K562 (cell line): ENCODE measurements around the gene SIRPA. TPM values are rescaled to one million over a fixed set of nuclear protein-coding genes. Genes with fewer than 3 reads are reported as not detected.

Experiments
- CEBPB ChIP-seq: fragments of 450-650 bp; IDR thresholded peaks from 2 replicates; pipeline ENCODE4 v1.6.1; 2016; ENCODE audit warnings: missing genetic modification characterization, missing compliant biosample characterization
- CTBP1 ChIP-seq: fragments of 450-650 bp; IDR thresholded peaks from 2 replicates; pipeline ENCODE4 v1.6.1; 2016; ENCODE audit warnings: borderline replicate concordance
- DMBX1 ChIP-seq: fragments of 250-450 bp; sonication (Bioruptor Pico); IDR thresholded peaks from 2 replicates; pipeline ENCODE4 v1.8.0; 2022; ENCODE audit warnings: inconsistent platforms, mild to moderate bottlenecking, moderate library complexity, borderline replicate concordance
- GABPB1 ChIP-seq: sonication (generic); formaldehyde crosslinking; IDR thresholded peaks from 2 replicates; pipeline ENCODE4 v1.8.0; 2022; ENCODE audit warnings: mild to moderate bottlenecking, missing genetic modification reagents
- HDGF ChIP-seq: fragments of 450-650 bp; IDR thresholded peaks from 2 replicates; pipeline ENCODE4 v1.6.1; 2016
- MTA2 ChIP-seq: fragments of 450-650 bp; IDR thresholded peaks from 2 replicates; pipeline ENCODE4 v1.6.1; 2016; ENCODE audit warnings: low read depth
- NR4A1 ChIP-seq, 2 experiments: fragments of 250-450 bp in 1 of 2; fragments of 450-650 bp in 1 of 2; sonication (Bioruptor Pico) in 1 of 2; IDR thresholded peaks; 2 replicates each; pipeline versions ENCODE4 v1.4.0 to v1.6.1; 2016 to 2020; ENCODE audit warnings: mild to moderate bottlenecking in 2 of 2, missing compliant biosample characterization in 1 of 2, missing genetic modification characterization in 1 of 2, moderate library complexity in 1 of 2
- RBM39 ChIP-seq: fragments of 200-400 bp; formaldehyde crosslinking; optimal IDR thresholded peaks from 2 replicates; pipeline ENCODE3; 2018; ENCODE audit warnings: low read depth, low read length
- U2AF2 ChIP-seq: fragments of 200-400 bp; formaldehyde crosslinking; optimal IDR thresholded peaks from 2 replicates; pipeline ENCODE3; 2017; ENCODE audit warnings: low read depth, mild to moderate bottlenecking, low read length
- ZFP36 ChIP-seq: fragments of 150-350 bp; IDR thresholded peaks from 2 replicates; pipeline ENCODE4 v1.6.1; 2018; ENCODE audit warnings: low read length, low read depth; ENCODE audit not compliant: partially characterized antibody
- ZNF124 ChIP-seq: sonication (generic); formaldehyde crosslinking; IDR thresholded peaks from 2 replicates; pipeline ENCODE4 v1.8.1; 2022; ENCODE audit warnings: missing genetic modification reagents
- ZNF830 ChIP-seq: fragments of 250-450 bp; sonication (Bioruptor Pico); IDR thresholded peaks from 2 replicates; pipeline ENCODE4 v1.5.0; 2021; ENCODE audit warnings: mild to moderate bottlenecking
- polyA plus RNA-seq, 8 experiments: library from polyadenylated mRNA; depleted of rRNA in 4 of 8; stranded (reverse) in 5 of 8; unstranded in 3 of 8; fragments of >200 nt; fragmentation: Nextera tagmentation in 2 of 8; fragmentation: Illumina TruSeq in 1 of 8; extraction: Ambion mirVana in 2 of 8; extraction: Trizol in 1 of 8; gene quantifications; 2 replicates each; pipeline versions ENCODE4 v1.2.1 to v1.2.3, GENCODE V29; 2011 to 2014; ENCODE audit warnings: inconsistent platforms in 1 of 8, missing spikeins in 1 of 8
- total RNA-seq, 7 experiments: library from RNA; depleted of rRNA in 6 of 7; stranded (reverse); fragments of >200 nt in 6 of 7; fragmentation: Illumina TruSeq in 2 of 7; extraction: Trizol in 2 of 7; gene quantifications; 2 replicates each; pipeline versions ENCODE4 v1.2.1 to v1.2.3, GENCODE V29; 2011 to 2021; ENCODE audit warnings: low replicate concordance in 1 of 7
- TF ChIP-seq, protein P1 (sequence below): fragments of 450-650 bp; IDR thresholded peaks from 2 replicates; pipeline ENCODE4 v1.6.1; 2016; ENCODE audit warnings: borderline replicate concordance
- TF ChIP-seq, protein P2 (sequence below): fragments of 450-650 bp; formaldehyde crosslinking; IDR thresholded peaks from 2 replicates; pipeline ENCODE4 v1.4.0; 2020; ENCODE audit warnings: mild to moderate bottlenecking, moderate library complexity
- TF ChIP-seq, protein P3 (sequence below): fragments of 250-450 bp; sonication (Bioruptor Pico); IDR thresholded peaks from 2 replicates; pipeline ENCODE4 v1.6.1; 2021; ENCODE audit warnings: mild to moderate bottlenecking
- TF ChIP-seq, protein P4 (sequence below): fragments of 450-650 bp; formaldehyde crosslinking; IDR thresholded peaks from 2 replicates; pipeline ENCODE4 v1.4.0; 2022; ENCODE audit warnings: mild to moderate bottlenecking, moderate library complexity
- TF ChIP-seq, protein P5 (sequence below): fragments of 250-450 bp; sonication (Bioruptor Pico); IDR thresholded peaks from 2 replicates; pipeline ENCODE4 v1.8.0; 2022; ENCODE audit warnings: moderate library complexity, mild to moderate bottlenecking, inconsistent platforms
- TF ChIP-seq, protein P6 (sequence below): fragments of 450-650 bp; IDR thresholded peaks from 2 replicates; pipeline ENCODE4 v1.6.1; 2018; ENCODE audit warnings: mild to moderate bottlenecking, low read depth; ENCODE audit not compliant: partially characterized antibody

Gene SIRPA
- total and polyA plus RNA-seq, 9 of the 15 experiments (the other 6 are each of a cell fraction or from before 2014, with no cell fraction given), result 0.01 to 0.40 (median 0.11) TPM; not detected in 2

DNA sequence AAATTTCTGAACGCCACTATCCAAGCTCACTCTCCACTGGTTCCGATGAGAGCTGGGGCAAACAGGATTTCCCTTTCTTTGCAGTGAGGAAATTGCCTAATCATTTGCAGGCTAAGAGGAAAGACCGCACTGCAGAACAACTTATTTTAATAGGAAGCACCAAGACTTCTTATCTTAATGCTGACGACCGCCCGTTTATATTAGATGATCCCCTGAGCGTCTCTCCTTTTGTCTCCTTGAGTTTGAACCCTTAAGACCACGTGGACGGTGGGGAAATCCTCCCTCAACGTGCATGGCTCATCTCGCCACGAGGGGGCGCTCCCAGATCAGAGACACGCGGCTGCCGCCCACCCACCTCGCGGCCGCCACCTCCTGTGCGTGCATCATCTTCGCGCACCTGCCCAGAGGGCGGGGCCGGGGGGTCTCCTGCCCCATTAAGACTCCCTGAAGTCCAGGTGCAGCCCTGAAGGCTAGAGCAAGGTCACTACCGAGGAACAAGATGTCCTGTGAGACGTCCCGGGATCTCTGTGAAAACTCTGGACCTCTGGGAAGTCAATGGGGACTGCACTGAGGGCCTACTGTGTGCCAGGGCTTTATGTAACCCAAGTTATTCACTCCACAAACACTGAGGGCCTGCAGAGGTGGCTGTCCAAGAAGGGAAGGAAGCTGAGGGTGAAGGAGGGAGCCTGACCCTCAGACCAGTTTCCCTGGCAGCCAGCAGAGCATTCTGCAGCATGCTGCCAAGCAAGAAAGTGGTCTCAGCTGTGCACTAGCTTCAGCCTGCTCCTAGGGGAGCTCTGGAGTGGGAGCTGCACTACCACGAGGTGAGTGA is 70.5 kb downstream of the SIRPA start (continued):
- TF ChIP-seq, protein P1, sequence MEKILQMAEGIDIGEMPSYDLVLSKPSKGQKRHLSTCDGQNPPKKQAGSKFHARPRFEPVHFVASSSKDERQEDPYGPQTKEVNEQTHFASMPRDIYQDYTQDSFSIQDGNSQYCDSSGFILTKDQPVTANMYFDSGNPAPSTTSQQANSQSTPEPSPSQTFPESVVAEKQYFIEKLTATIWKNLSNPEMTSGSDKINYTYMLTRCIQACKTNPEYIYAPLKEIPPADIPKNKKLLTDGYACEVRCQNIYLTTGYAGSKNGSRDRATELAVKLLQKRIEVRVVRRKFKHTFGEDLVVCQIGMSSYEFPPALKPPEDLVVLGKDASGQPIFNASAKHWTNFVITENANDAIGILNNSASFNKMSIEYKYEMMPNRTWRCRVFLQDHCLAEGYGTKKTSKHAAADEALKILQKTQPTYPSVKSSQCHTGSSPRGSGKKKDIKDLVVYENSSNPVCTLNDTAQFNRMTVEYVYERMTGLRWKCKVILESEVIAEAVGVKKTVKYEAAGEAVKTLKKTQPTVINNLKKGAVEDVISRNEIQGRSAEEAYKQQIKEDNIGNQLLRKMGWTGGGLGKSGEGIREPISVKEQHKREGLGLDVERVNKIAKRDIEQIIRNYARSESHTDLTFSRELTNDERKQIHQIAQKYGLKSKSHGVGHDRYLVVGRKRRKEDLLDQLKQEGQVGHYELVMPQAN, result no peak
- TF ChIP-seq, protein P2, sequence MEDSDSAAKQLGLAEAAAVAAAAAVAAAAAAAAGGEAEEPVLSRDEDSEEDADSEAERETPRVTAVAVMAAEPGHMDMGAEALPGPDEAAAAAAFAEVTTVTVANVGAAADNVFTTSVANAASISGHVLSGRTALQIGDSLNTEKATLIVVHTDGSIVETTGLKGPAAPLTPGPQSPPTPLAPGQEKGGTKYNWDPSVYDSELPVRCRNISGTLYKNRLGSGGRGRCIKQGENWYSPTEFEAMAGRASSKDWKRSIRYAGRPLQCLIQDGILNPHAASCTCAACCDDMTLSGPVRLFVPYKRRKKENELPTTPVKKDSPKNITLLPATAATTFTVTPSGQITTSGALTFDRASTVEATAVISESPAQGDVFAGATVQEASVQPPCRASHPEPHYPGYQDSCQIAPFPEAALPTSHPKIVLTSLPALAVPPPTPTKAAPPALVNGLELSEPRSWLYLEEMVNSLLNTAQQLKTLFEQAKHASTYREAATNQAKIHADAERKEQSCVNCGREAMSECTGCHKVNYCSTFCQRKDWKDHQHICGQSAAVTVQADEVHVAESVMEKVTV (CRISPR knock-in tag), result peak; percentile 56; the same call in 1 of the 2 replicates
- TF ChIP-seq, protein P3, sequence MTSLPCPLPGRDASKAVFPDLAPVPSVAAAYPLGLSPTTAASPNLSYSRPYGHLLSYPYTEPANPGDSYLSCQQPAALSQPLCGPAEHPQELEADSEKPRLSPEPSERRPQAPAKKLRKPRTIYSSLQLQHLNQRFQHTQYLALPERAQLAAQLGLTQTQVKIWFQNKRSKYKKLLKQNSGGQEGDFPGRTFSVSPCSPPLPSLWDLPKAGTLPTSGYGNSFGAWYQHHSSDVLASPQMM (CRISPR knock-in tag), result no peak
- TF ChIP-seq CEBPB (tag) (peak; percentile 55), HDGF (no peak), DMBX1 (CRISPR knock-in tag) (no peak), ZNF124 (CRISPR knock-in tag) (no peak), RBM39 (no peak), GABPB1 (CRISPR knock-in tag) (no peak), ZFP36 (no peak), CTBP1 (no peak), ZNF830 (CRISPR knock-in tag) (no peak), U2AF2 (no peak), NR4A1 (CRISPR knock-in tag; IDR thresholded peaks at IDR 0.05) (no peak), NR4A1 (tag; IDR thresholded peaks at IDR 0.05) (no peak), MTA2 (no peak)
- TF ChIP-seq, protein P4, sequence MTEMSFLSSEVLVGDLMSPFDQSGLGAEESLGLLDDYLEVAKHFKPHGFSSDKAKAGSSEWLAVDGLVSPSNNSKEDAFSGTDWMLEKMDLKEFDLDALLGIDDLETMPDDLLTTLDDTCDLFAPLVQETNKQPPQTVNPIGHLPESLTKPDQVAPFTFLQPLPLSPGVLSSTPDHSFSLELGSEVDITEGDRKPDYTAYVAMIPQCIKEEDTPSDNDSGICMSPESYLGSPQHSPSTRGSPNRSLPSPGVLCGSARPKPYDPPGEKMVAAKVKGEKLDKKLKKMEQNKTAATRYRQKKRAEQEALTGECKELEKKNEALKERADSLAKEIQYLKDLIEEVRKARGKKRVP (CRISPR knock-in tag), result no peak
- TF ChIP-seq, protein P5, sequence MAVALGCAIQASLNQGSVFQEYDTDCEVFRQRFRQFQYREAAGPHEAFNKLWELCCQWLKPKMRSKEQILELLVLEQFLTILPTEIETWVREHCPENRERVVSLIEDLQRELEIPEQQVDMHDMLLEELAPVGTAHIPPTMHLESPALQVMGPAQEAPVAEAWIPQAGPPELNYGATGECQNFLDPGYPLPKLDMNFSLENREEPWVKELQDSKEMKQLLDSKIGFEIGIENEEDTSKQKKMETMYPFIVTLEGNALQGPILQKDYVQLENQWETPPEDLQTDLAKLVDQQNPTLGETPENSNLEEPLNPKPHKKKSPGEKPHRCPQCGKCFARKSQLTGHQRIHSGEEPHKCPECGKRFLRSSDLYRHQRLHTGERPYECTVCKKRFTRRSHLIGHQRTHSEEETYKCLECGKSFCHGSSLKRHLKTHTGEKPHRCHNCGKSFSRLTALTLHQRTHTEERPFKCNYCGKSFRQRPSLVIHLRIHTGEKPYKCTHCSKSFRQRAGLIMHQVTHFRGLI, result no peak
- TF ChIP-seq, protein P6, sequence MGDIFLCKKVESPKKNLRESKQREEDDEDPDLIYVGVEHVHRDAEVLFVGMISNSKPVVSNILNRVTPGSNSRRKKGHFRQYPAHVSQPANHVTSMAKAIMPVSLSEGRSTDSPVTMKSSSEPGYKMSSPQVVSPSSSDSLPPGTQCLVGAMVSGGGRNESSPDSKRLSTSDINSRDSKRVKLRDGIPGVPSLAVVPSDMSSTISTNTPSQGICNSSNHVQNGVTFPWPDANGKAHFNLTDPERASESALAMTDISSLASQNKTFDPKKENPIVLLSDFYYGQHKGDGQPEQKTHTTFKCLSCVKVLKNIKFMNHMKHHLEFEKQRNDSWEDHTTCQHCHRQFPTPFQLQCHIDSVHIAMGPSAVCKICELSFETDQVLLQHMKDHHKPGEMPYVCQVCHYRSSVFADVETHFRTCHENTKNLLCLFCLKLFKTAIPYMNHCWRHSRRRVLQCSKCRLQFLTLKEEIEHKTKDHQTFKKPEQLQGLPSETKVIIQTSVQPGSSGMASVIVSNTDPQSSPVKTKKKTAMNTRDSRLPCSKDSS, result no peak
